ENCODE data around the gene ARHGAP15. TPM values are rescaled to one million over a fixed set of nuclear protein-coding genes. Genes with fewer than 3 reads are reported as not detected.

Gene ARHGAP15
- total RNA-seq, 1 donor from 2014 or later, result not detected

GRCh38 chr2:143689541-143689940 is 560.3 kb downstream of the ARHGAP15 start:
- peaks cover 8% of the 10 kb centered on the region for H3K27me3 Mint-ChIP-seq (ENCODE audit: low read depth, unreplicated experiment)
- no peaks in the 10 kb centered on the region for H3K79me2 ChIP-seq (ENCODE audit: insufficient read depth, low read length)
- H3K9me3 Mint-ChIP-seq (ENCODE audit: unreplicated experiment), result no peaks in the 10 kb centered on the region
- FAIRE-seq, result peak; percentile 13
- no peak overlapping the region for H3K27ac ChIP-seq (ENCODE audit: low read depth, low read length)
- no peak overlapping the region for H3K4me2 ChIP-seq (ENCODE audit: low read length)
- no peak overlapping the region for H3K4me3 ChIP-seq (ENCODE audit: insufficient read depth, low read depth, low read length)
- no peak overlapping the region for H2AFZ ChIP-seq (ENCODE audit: low read depth, low read length)
- no peak overlapping the region for H3K4me3 Mint-ChIP-seq (ENCODE audit: unreplicated experiment)
- no peaks in the 10 kb centered on the region for H3K36me3 ChIP-seq (ENCODE audit: insufficient read depth, low read length)
- H3K9me3 ChIP-seq (ENCODE audit: insufficient read depth, low read depth, low read length), result no peaks in the 10 kb centered on the region
- H3K27me3 ChIP-seq (ENCODE audit: insufficient read depth, low read length), result no peaks in the 10 kb centered on the region
- no peak overlapping the region for H3K27ac Mint-ChIP-seq (ENCODE audit: unreplicated experiment)
- H3K9ac ChIP-seq (ENCODE audit: low read length), result no peak overlapping the region
- DNase-seq (ENCODE audit: low read depth), result no peak
- H3K4me1 Mint-ChIP-seq (ENCODE audit: low read depth, unreplicated experiment), result no peaks in the 10 kb centered on the region
- TF ChIP-seq CTCF (IDR thresholded peaks at IDR 0.05; ENCODE audit: insufficient read depth, low read depth, low read length) (no peak), EZH2 (IDR thresholded peaks at IDR 0.05; ENCODE audit: insufficient read depth, low read length) (no peak)
- no peaks in the 10 kb centered on the region for H3K4me1 ChIP-seq (ENCODE audit: insufficient read depth, low read length)
- H4K20me1 ChIP-seq (ENCODE audit: insufficient read depth, low read length), result no peaks in the 10 kb centered on the region
- H3K36me3 Mint-ChIP-seq (ENCODE audit: low read depth, unreplicated experiment), result no peaks in the 10 kb centered on the region

GRCh38 chr2:143690235-143690634 is 561.0 kb downstream of the ARHGAP15 start:
- H3K4me1 ChIP-seq (ENCODE audit: insufficient read depth, low read length), result no peaks in the 10 kb centered on the region
- no peak overlapping the region for H3K9ac ChIP-seq (ENCODE audit: low read length)
- no peak overlapping the region for H3K27ac ChIP-seq (ENCODE audit: low read depth, low read length)
- H3K27me3 ChIP-seq (ENCODE audit: insufficient read depth, low read length), result no peaks in the 10 kb centered on the region
- H3K4me3 ChIP-seq (ENCODE audit: insufficient read depth, low read depth, low read length), result no peak overlapping the region
- Mint-ChIP-seq H3K4me1 (ENCODE audit: low read depth, unreplicated experiment) (no peaks in the 10 kb centered on the region), H3K4me3 (ENCODE audit: unreplicated experiment) (no peak overlapping the region), H3K9me3 (ENCODE audit: unreplicated experiment) (no peaks in the 10 kb centered on the region), H3K27me3 (ENCODE audit: low read depth, unreplicated experiment) (peaks cover 8% of the 10 kb centered on the region), H3K27ac (ENCODE audit: unreplicated experiment) (no peak overlapping the region), H3K36me3 (ENCODE audit: low read depth, unreplicated experiment) (no peaks in the 10 kb centered on the region)
- H4K20me1 ChIP-seq (ENCODE audit: insufficient read depth, low read length), result no peaks in the 10 kb centered on the region
- no peak for DNase-seq (ENCODE audit: low read depth)
- FAIRE-seq, result no peak
- no peaks in the 10 kb centered on the region for H3K79me2 ChIP-seq (ENCODE audit: insufficient read depth, low read length)
- no peaks in the 10 kb centered on the region for H3K36me3 ChIP-seq (ENCODE audit: insufficient read depth, low read length)
- TF ChIP-seq CTCF (IDR thresholded peaks at IDR 0.05; ENCODE audit: insufficient read depth, low read depth, low read length) (no peak), EZH2 (IDR thresholded peaks at IDR 0.05; ENCODE audit: insufficient read depth, low read length) (no peak)
- no peak overlapping the region for H2AFZ ChIP-seq (ENCODE audit: low read depth, low read length)
- H3K9me3 ChIP-seq (ENCODE audit: insufficient read depth, low read depth, low read length), result no peaks in the 10 kb centered on the region
- no peak overlapping the region for H3K4me2 ChIP-seq (ENCODE audit: low read length)

GRCh38 chr2:143691121-143691520 is 561.9 kb downstream of the ARHGAP15 start:
- Histone ChIP-seq H3K4me1 (ENCODE audit: insufficient read depth, low read length) (no peaks in the 10 kb centered on the region), H2AFZ (ENCODE audit: low read depth, low read length) (no peak overlapping the region), H3K9ac (ENCODE audit: low read length) (no peak overlapping the region), H3K27me3 (ENCODE audit: insufficient read depth, low read length) (no peaks in the 10 kb centered on the region), H3K4me2 (ENCODE audit: low read length) (no peak overlapping the region), H3K79me2 (ENCODE audit: insufficient read depth, low read length) (no peaks in the 10 kb centered on the region), H4K20me1 (ENCODE audit: insufficient read depth, low read length) (no peaks in the 10 kb centered on the region), H3K4me3 (ENCODE audit: insufficient read depth, low read depth, low read length) (no peak overlapping the region), H3K9me3 (ENCODE audit: insufficient read depth, low read depth, low read length) (no peaks in the 10 kb centered on the region), H3K36me3 (ENCODE audit: insufficient read depth, low read length) (no peaks in the 10 kb centered on the region), H3K27ac (ENCODE audit: low read depth, low read length) (no peak overlapping the region)
- peaks cover 8% of the 10 kb centered on the region for H3K27me3 Mint-ChIP-seq (ENCODE audit: low read depth, unreplicated experiment)
- H3K4me3 Mint-ChIP-seq (ENCODE audit: unreplicated experiment), result no peak overlapping the region
- H3K27ac Mint-ChIP-seq (ENCODE audit: unreplicated experiment), result no peak overlapping the region
- H3K4me1 Mint-ChIP-seq (ENCODE audit: low read depth, unreplicated experiment), result no peaks in the 10 kb centered on the region
- FAIRE-seq (no peak), DNase-seq (ENCODE audit: low read depth) (no peak)
- H3K36me3 Mint-ChIP-seq (ENCODE audit: low read depth, unreplicated experiment), result no peaks in the 10 kb centered on the region
- no peaks in the 10 kb centered on the region for H3K9me3 Mint-ChIP-seq (ENCODE audit: unreplicated experiment)
- TF ChIP-seq EZH2 (IDR thresholded peaks at IDR 0.05; ENCODE audit: insufficient read depth, low read length) (no peak), CTCF (IDR thresholded peaks at IDR 0.05; ENCODE audit: insufficient read depth, low read depth, low read length) (no peak)
